ENCODE measurements around the gene MT1E.
"Not testable (repeated sequence)": the region's sequence is repeated elsewhere in the genome, so short reads cannot be mapped to it uniquely, and the experiment has no call there.

MT1E gene

GRCh38 chr16:56607675-56608042, 17.9 kb upstream of the MT1E start:
- DNase-seq = no peak

DNA sequence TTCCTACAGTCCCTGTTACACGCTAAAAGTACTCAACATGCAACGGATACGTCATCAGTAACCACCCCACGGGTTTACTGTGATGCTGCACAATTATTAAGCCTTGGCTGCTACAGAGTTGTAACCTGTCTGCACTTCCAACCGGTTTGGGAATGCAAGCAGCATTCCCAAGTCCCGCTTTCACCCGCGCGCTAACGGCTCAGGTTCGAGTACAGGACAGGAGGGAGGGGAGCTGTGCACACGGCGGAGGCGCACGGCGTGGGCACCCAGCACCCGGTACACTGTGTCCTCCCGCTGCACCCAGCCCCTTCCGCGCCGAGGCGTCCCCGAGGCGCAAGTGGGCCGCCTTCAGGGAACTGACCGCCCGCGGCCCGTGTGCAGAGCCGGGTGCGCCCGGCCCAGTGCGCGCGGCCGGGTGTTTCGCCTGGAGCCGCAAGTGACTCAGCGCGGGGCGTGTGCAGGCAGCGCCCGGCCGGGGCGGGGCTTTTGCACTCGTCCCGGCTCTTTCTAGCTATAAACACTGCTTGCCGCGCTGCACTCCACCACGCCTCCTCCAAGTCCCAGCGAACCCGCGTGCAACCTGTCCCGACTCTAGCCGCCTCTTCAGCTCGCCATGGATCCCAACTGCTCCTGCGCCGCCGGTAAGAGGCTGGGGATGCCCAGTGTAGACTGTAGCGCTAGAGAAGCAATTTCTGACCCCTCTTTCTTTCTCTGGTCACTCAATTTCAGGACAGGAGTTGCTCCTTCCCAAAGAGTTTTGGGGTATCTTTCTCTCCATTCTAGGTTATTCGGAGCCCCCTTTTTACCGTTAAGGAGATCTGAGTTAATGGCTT, 17.3 kb upstream of the MT1E start, which contains the start of gene MT2A:
MT2A (plus strand) TSS at position 542 of the 833 bp plus-strand sequence; CDS start at position 614, 72 bp downstream.
- DNase-seq = peak; percentile 96

DNA sequence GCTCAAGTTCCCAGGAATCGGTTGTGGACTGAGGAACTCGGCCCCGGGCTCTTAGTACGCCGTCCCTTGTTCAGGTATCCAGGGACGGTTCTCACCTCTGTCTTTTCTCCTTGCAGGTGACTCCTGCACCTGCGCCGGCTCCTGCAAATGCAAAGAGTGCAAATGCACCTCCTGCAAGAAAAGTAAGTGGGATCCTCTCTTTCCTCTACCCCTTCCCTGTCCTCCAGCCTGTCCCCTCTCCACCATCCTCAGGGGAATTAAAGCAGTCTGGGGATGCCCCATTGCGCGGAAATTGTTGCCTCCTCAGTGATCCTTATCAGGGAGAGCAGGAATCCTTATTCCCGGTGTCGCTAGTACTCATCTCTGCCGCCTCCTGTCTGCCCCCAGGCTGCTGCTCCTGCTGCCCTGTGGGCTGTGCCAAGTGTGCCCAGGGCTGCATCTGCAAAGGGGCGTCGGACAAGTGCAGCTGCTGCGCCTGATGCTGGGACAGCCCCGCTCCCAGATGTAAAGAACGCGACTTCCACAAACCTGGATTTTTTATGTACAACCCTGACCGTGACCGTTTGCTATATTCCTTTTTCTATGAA, 16.6 kb upstream of the MT1E start:
- no peak for DNase-seq

- peak; percentile 69 for DNase-seq
Observed at GRCh38 chr16:56609463-56609921, 16.1 kb upstream of the MT1E start.

DNA sequence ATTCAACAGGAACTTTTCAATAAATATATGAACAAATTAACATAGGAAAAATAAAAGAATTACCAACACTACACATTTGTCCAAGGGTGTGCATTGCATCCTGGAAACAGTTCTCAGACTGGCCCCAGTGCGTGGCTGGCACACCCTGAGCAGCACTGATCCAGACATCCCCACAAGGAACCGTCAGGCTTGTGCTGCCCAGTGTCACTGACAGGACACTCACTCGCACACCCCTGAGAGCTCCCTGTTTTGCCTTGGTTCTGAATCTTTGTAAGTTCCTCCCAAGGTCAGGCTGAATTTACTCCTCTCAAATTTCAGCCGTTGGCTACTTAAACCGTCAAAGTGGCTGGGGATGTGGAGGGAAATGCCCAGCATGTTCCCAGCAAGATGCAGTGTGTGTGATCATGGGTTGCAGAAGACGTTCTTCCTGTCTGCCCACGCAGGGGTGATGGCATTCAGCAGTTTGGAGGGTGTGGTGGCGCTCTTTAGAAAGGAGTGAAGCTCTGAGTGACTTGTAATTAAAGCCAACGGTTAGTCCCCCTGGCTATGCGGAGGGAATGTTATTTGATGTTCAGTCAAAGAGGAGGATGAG, 15.5 kb upstream of the MT1E start:
- no peak for DNase-seq

- no peak for DNase-seq
Observed at GRCh38 chr16:56610609-56611111, 14.9 kb upstream of the MT1E start.

GRCh38 chr16:56611281-56611833, 14.2 kb upstream of the MT1E start:
- no peak for DNase-seq

GRCh38 chr16:56613706-56614105, 11.9 kb upstream of the MT1E start:
- DNase-seq = no peak

DNA sequence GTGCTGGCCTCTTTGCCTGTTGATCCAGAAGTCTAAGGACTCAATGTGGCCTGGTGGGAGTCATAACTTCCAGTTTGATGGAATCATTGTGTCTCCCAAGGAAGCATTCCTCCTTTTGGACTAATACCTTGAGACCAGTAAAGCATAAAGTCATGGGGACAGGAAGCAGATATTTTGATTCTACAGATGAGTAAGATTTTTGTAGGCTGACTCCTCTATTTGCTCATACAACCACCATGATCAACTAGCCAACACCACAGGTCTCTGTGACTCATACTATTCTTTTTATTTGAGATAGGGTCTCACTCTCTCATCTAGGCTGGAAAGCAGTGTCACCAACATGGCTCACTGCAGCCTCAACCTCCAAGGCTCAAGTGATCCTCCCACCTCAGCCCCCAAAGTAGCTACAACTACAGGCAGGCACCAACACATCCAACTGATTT, 11.0 kb upstream of the MT1E start:
- no peak for DNase-seq

GRCh38 chr16:56615353-56615752, 10.2 kb upstream of the MT1E start:
- no peak for DNase-seq

- no peak for DNase-seq
Observed at GRCh38 chr16:56616608-56617211, 8.9 kb upstream of the MT1E start.

DNA sequence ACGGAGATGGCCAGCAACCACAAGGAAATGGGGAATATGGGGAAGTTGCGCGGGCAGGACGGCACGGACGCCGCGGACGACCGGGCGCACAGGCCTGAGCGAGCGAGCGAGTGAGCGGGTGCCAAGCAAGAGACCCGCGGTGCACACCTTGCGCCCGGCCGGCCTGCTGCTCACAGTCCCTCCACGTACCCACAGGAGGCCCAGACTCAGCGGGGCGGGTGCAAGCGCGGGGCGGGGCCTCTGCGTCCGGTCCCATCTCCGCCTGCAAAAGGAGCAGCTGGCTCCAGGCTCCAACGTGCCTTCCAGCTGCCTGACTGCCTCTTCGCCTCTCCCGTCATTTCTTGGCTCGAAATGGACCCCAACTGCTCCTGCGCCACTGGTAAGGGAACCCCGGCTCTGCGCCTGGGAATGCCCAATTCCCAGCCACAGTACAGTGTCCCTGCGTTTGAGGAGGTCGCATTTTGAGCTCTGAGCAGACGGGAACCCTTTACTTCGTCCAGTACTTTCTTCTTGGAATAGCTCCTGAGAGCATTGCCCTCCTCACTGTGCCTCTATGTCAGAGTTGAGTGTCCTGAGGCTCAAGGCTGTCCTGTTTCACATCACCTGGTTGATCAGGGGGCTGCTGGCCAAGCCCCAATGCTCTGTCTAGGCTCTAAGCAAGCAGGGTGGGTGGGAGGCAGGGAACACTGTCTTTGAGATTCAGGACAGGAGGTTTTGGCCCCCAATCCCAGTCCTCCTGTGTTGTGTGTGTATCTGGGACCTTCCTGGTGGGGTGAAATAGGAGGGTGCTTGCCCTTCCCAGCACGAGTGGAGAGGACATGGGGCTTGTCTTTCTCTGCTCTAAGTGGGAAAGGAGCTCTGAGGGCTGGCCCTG, 8.1 kb upstream of the MT1E start:
- DNase-seq = no peak

- DNase-seq = no peak
Observed at GRCh38 chr16:56618138-56618537, 7.4 kb upstream of the MT1E start.

GRCh38 chr16:56620339-56620897, 5.2 kb upstream of the MT1E start:
- no peak for DNase-seq

DNA sequence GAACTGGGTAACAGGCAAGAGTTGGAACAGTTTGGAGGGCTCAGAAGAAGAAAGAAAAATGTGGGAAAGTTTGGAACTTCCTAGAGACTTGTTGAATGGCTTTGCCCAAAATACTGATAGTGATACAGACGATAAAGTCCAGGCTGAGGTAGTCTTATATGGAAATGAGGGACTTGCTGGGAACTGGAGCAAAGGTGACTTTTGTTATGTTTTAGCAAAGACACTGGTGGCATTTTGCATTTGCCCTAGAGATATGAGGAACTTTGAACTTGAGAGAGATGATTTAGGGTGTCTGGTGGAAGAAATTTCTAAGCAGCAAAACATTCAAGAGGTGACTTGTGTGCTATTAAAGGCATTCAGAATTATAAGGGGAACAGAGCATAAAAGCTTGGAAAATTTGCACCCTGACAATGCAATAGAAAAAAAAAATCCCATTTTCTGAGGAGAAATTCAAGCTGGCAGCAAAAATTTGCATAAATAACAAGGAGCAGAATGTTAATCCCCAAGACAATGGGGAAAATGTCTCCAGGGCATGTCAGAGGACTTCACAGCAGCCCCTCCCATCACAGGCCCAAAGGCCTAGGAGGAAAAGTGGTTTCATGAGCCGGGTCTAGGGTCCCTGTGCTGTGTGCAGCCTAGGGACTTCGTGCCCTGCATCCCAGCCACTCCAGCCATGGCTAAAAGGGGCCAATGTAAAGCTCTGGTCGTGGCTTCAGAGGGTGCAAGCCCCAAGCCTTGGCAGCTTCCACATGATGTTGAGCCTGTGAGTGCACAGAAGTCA, 3.7 kb upstream of the MT1E start:
- DNase-seq = not testable (repeated sequence)

- not testable (repeated sequence) for DNase-seq
Observed at GRCh38 chr16:56623184-56623583, 2.4 kb upstream of the MT1E start.

DNA sequence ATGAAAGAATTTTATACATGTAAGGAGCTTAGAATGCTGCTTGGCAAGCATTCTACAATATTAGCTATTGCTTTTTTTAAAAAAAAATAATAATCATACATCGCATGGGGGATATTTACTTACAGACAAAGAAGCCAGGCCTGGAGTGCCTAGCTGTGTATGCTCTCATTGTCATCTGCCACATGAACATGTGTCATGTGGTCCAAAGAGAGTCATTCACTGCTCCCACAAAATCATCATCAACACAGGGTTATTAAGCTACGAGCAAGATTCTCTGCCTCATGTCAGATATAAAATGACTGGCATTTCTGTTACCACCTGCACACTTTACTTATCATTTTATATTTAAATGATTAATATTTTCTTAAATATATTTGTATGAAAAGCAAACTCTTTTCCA, 1.9 kb upstream of the MT1E start:
- DNase-seq = no peak

DNA sequence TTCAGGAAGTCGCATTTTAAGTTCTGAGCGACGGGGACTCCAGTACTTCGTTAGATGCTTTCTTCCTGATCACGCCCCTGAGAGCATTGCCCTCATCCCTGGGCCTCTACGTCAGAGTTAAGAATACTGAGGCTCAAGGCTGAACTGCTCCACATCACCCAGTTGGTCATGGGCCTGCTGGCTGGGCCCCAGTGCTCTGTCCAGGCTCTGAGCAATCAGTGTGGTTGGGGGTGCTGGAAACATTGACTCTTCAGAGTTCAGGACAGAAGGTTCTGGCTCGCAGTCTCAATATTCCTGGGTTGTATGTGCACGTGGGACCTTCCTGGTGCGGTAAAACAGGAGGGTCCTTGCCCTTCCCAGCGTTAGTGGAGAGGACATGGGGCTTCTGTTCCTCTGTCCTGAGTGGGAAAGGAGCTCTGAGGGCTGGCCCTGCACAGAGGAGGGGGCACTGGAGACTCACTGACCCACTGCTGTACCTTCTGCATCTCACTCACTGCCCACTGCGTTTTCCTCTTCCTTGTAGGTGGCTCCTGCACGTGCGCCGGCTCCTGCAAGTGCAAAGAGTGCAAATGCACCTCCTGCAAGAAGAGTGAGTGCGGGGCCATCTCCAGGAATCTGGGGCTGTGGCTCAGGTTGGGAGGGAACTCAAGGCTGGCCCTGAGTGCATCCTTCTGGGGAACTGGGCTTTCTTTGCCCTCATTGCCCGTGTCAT, 518 bp downstream of the MT1E start:
- no peak for DNase-seq

GRCh38 chr16:56626685-56627084, 1.1 kb downstream of the MT1E start:
- DNase-seq = no peak
